GM12878 (cell line): ENCODE data around the gene BCL2L13. TPM values are rescaled to one million over a fixed set of nuclear protein-coding genes. Genes with fewer than 3 reads are reported as not detected.

ENCODE experiments used
- ATF7 ChIP-seq: fragments of 450-650 bp; IDR thresholded peaks from 2 replicates; pipeline ENCODE4 v1.6.1; 2016; ENCODE audit warnings: low read depth, mild to moderate bottlenecking
- CBX5 ChIP-seq: sonication (generic); IDR thresholded peaks from 2 replicates; pipeline ENCODE4 v1.6.1; 2016; ENCODE audit warnings: low read depth, moderate library complexity, mild to moderate bottlenecking, inconsistent platforms
- CHD4 ChIP-seq: fragments of 200-600 bp; sonication (generic); IDR thresholded peaks from 2 replicates; pipeline ENCODE4 v1.6.1; 2016; ENCODE audit warnings: mild to moderate bottlenecking
- E2F4 ChIP-seq: IDR thresholded peaks from 2 replicates; pipeline ENCODE4 v1.6.1; 2012; ENCODE audit warnings: low read depth, low read length, improper control_type of control experiment
- IKZF1 ChIP-seq: fragments of 450-650 bp; conservative IDR thresholded peaks from 2 replicates; pipeline ENCODE4 v1.6.1; 2017; ENCODE audit warnings: antibody characterized with exemption, mild to moderate bottlenecking
- JUNB ChIP-seq: IDR thresholded peaks from 2 replicates; pipeline ENCODE4 v1.6.1; 2016; ENCODE audit warnings: antibody characterized with exemption, mild to moderate bottlenecking
- MTA3 ChIP-seq: IDR thresholded peaks from 2 replicates; pipeline ENCODE4 v1.6.1; 2012; ENCODE audit warnings: low read length, inconsistent platforms, borderline replicate concordance
- NFXL1 ChIP-seq: fragments of 450-650 bp; IDR thresholded peaks from 2 replicates; pipeline ENCODE4 v1.6.1; 2017; ENCODE audit warnings: antibody characterized with exemption, mild to moderate bottlenecking, borderline replicate concordance
- NFYB ChIP-seq: IDR thresholded peaks from 2 replicates; pipeline ENCODE4 v1.6.1; 2011; ENCODE audit warnings: low read depth, mild to moderate bottlenecking, low read length, improper control_type of control experiment, moderate library complexity; ENCODE audit not compliant: insufficient read depth
- NR2C2 ChIP-seq: IDR thresholded peaks from 2 replicates; pipeline ENCODE4 v1.6.1; 2011; ENCODE audit warnings: borderline replicate concordance, low read depth; ENCODE audit not compliant: control insufficient read depth, insufficient read length
- POLR2A ChIP-seq: IDR thresholded peaks from 2 replicates; pipeline ENCODE4 v1.6.1; 2011; ENCODE audit warnings: low read depth, mild to moderate bottlenecking, low read length
- POLR2AphosphoS2 ChIP-seq: IDR thresholded peaks from 2 replicates; pipeline ENCODE4 v1.6.1; 2011; ENCODE audit warnings: low read depth, mild to moderate bottlenecking, low read length, improper control_type of control experiment, moderate library complexity
- RAD51 ChIP-seq: fragments of 450-650 bp; IDR thresholded peaks from 2 replicates; pipeline ENCODE4 v1.6.1; 2016; ENCODE audit warnings: moderate library complexity, mild to moderate bottlenecking, inconsistent platforms
- SMAD5 ChIP-seq: IDR thresholded peaks from 2 replicates; pipeline ENCODE4 v1.6.1; 2016; ENCODE audit warnings: antibody characterized with exemption, low read depth
- SMC3 ChIP-seq: IDR thresholded peaks from 2 replicates; pipeline ENCODE4 v1.6.1; 2011; ENCODE audit warnings: low read length, improper control_type of control experiment, borderline replicate concordance
- SUZ12 ChIP-seq: fragments of 200-600 bp; sonication (generic); IDR thresholded peaks from one replicate; pipeline ENCODE4 v1.6.1; 2018; ENCODE audit warnings: antibody characterized with exemption, mild to moderate bottlenecking; ENCODE audit not compliant: unreplicated experiment
- TARDBP ChIP-seq: IDR thresholded peaks from 2 replicates; pipeline ENCODE4 v1.6.1; 2016; ENCODE audit warnings: borderline replicate concordance
- TCF3 ChIP-seq: IDR thresholded peaks from 2 replicates; pipeline ENCODE4 v1.6.1; 2012; ENCODE audit warnings: low read depth, mild to moderate bottlenecking, low read length, borderline replicate concordance; ENCODE audit not compliant: insufficient read depth
- WRNIP1 ChIP-seq: IDR thresholded peaks from 2 replicates; pipeline ENCODE4 v1.6.1; 2011; ENCODE audit warnings: low read depth, low read length, improper control_type of control experiment, borderline replicate concordance
- ZBTB11 ChIP-seq: fragments of 450-650 bp; formaldehyde crosslinking; IDR thresholded peaks from 2 replicates; pipeline ENCODE4 v1.5.0; 2022; ENCODE audit warnings: mild to moderate bottlenecking, missing genetic modification characterization
- polyA plus RNA-seq, 11 experiments: library from polyadenylated mRNA; depleted of rRNA in 4 of 11; unstranded in 6 of 11; stranded (reverse) in 5 of 11; fragments of >200 nt; fragmentation: Nextera tagmentation in 4 of 11; fragmentation: Illumina TruSeq in 1 of 11; extraction: Ambion mirVana in 4 of 11; extraction: Trizol in 1 of 11; gene quantifications; 1 replicate in 1 of 11; 2 replicates in 10 of 11; pipeline versions ENCODE4 v1.2.1 to v1.2.3, GENCODE V29; 2011 to 2016; ENCODE audit warnings: inconsistent platforms in 2 of 11, missing spikeins in 2 of 11, low read depth in 1 of 11
- total RNA-seq, 4 experiments: library from RNA; depleted of rRNA in 3 of 4; stranded (reverse); fragments of >200 nt in 3 of 4; fragmentation: Illumina TruSeq in 1 of 4; extraction: Trizol in 1 of 4; gene quantifications; 2 replicates each; pipeline versions ENCODE4 v1.2.1 to v1.2.3, GENCODE V29; 2013 to 2021
- TF ChIP-seq, protein P1 (sequence below): fragments of 450-650 bp; IDR thresholded peaks from 2 replicates; pipeline ENCODE4 v1.6.1; 2017; ENCODE audit warnings: mild to moderate bottlenecking, low read depth, inconsistent platforms; ENCODE audit not compliant: poor library complexity, severe bottlenecking
- TF ChIP-seq, protein P2 (sequence below): fragments of 450-650 bp; IDR thresholded peaks from 2 replicates; pipeline ENCODE4 v1.6.1; 2018; ENCODE audit warnings: mild to moderate bottlenecking, low read depth, moderate library complexity; ENCODE audit not compliant: partially characterized antibody

Gene BCL2L13
- total and polyA plus RNA-seq, 10 of the 15 experiments (the other 5 are each of a cell fraction or from before 2014, with no cell fraction given): 18.6 to 30.6 (median 28.2) TPM

DNA sequence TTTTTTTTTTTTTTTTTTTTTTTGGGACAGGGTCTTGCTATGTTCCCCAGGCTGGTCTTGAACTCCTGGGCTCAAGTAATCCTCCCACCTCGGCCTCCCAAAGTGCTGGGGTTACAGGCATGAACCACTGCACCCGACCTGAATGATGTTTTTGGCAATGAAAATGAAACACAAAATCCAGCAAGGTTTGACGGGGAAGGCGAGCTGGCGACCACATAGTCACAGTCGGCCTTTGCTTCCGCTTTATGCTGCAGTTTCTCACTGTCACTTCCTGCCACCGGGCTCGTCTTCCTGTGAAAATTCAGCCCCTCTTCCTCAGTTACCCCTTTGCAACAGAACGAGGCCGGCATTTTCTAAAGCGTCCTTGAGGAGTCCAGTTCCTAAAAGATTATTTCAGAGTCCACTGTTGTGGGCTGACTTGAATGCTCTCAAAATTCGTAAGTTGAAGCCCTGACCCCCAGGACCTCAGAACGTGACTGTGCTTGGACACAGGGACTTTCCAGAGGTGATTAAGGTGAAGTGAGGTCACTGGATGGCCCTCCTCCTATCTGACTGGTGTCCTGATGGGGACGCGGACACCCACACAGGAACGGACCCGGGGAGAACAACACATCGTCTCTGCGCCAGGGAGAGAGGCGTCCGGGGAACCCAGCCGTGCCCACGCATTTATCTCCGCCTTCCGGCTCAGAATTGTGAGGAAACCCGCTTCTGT is 138.6 kb downstream of the BCL2L13 start (continued):
- TF ChIP-seq CBX5 (no peak), TARDBP (no peak), RAD51 (no peak; the same call in 1 of the 2 replicates), MTA3 (no peak), SUZ12 (no peak), WRNIP1 (0 out of 2 replicates have a peak, but pooled peaks have one; percentile 75), CHD4 (no peak), NFYB (no peak), SMC3 (no peak), JUNB (0 out of 2 replicates have a peak, but pooled peaks have one; percentile 17), POLR2AphosphoS2 (peak; percentile 59; the same call in 1 of the 2 replicates), ATF7 (peak; percentile 79), IKZF1 (peak; percentile 95), SMAD5 (peak; percentile 73; the same call in 1 of the 2 replicates), E2F4 (no peak), ZBTB11 (no peak), TCF3 (no peak), NR2C2 (no peak), POLR2A (peak; percentile 89), NFXL1 (no peak)
- TF ChIP-seq, protein P1, sequence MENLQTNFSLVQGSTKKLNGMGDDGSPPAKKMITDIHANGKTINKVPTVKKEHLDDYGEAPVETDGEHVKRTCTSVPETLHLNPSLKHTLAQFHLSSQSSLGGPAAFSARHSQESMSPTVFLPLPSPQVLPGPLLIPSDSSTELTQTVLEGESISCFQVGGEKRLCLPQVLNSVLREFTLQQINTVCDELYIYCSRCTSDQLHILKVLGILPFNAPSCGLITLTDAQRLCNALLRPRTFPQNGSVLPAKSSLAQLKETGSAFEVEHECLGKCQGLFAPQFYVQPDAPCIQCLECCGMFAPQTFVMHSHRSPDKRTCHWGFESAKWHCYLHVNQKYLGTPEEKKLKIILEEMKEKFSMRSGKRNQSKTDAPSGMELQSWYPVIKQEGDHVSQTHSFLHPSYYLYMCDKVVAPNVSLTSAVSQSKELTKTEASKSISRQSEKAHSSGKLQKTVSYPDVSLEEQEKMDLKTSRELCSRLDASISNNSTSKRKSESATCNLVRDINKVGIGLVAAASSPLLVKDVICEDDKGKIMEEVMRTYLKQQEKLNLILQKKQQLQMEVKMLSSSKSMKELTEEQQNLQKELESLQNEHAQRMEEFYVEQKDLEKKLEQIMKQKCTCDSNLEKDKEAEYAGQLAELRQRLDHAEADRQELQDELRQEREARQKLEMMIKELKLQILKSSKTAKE: peak; percentile 76
- TF ChIP-seq, protein P2, sequence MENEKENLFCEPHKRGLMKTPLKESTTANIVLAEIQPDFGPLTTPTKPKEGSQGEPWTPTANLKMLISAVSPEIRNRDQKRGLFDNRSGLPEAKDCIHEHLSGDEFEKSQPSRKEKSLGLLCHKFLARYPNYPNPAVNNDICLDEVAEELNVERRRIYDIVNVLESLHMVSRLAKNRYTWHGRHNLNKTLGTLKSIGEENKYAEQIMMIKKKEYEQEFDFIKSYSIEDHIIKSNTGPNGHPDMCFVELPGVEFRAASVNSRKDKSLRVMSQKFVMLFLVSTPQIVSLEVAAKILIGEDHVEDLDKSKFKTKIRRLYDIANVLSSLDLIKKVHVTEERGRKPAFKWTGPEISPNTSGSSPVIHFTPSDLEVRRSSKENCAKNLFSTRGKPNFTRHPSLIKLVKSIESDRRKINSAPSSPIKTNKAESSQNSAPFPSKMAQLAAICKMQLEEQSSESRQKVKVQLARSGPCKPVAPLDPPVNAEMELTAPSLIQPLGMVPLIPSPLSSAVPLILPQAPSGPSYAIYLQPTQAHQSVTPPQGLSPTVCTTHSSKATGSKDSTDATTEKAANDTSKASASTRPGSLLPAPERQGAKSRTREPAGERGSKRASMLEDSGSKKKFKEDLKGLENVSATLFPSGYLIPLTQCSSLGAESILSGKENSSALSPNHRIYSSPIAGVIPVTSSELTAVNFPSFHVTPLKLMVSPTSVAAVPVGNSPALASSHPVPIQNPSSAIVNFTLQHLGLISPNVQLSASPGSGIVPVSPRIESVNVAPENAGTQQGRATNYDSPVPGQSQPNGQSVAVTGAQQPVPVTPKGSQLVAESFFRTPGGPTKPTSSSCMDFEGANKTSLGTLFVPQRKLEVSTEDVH: peak; percentile 60
